Stimulated activated CD4-positive, alpha-beta T cell treated with anti-CD3 and anti-CD28 coated beads, Interleukin-4, amount 100 ng/mL, for 1 hour (primary cell): Measurements from ENCODE around the gene MAT2B.

Experiments
- DNase-seq: peaks from one replicate; pipeline ENCODE4 v3.0.0-alpha.2; 2020

MAT2B gene

DNA sequence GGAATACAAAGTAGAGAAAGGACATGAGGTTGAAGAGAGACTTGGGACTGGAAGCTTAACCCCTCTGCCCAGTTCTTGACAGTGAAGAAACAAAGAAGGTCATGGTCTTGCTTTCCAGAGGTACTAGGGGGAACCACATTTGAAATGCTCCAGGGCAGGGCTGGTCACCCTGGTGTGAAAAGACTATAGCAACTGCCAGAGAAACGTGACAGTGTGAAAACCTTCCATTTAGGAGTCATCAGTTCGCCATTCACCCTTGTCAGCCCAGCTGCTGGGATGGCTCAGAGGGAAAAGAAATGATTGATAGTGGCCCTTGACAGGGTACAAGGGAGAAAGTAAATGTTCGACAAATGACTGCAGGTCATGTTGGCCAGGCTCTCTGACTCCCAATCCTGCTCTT, 56.7 kb downstream of the MAT2B start:
- DNase-seq: no peak

DNA sequence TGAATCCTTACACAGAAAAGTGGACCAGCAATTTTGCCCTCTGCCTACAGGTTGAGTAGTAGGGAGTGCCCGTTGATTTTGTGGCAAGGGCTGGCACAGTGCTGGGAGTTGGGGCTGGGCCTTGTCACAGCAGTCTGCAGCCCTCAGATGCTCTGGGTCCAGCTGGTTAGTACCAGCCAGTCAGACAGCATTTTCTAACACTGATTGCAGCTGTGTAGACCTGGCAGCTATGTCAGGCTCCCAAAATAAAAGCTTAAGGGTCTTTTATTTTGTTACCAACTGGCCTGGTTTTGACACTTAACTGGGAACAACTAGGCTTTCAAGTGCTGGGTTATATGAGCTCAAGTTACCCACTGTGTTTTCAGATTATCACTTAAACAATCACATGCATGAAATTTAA, 57.7 kb downstream of the MAT2B start:
- no peak for DNase-seq

DNA sequence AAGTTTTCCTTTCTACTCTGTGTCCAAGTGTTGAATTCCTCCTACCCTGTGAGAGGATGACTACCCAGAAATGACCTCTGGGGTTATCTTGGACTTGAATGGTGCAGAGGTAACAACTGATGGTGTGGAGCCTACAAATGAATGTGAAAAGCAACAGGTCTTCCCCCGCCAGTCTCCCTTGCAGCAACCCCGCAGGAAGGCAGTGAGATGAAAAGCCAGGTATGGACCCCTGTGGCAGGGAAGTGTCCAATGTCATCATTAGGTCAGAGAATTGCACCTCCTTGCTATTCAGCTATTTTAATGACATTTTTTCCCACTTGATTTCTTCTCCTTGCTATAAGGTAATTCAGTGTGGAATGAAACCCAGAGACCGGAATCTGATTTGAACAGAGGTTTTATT, 58.5 kb downstream of the MAT2B start:
- no peak for DNase-seq

DNA sequence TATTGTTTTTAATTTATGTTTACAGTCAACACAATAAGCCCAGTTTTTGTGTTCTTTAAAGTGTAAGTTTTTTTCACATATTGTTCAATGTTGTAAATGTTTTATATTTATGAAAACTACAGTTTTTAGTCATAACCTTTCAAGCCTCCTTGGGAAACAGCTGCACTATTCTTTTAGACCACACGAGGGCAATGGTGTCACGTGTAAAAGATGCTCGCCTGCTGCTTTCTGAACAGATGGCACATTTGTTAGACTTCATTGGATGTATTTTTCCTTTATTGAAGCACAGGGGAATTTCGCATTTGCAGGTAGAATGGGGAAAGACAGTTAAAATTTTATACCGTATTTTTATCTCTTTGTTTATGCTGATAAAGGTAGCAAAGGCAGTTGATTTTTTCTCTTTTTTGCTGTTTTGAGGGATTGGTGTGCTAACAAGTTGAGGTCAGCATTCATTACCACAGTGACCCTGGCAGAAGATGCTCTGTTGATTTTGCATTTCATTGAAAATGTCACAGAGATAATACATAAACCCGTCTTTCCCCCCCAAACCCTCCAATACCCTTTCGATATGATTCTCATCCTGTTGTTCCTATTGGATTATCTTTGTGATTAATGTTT, 59.0 kb downstream of the MAT2B start:
- DNase-seq: peak; percentile 58

DNA sequence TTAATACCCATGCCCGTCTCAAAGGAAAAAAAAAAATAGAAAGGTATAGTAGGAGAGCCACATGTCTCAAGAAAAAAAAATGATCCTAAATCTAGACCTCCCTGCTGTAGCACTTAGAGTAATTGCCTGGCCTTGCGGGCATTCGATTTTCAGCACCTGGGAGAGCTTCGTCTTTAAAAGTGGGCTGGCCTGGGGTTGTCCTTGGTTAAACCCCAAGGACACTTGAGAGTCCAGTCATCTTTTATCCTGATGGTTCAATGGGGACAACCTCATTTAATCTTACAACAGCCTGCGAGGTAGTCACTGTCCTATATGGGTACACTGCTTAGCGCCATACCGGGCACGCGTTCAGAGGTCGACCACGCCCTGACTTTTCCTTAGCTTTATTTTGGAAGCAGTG, 60.1 kb downstream of the MAT2B start:
- DNase-seq: no peak

DNA sequence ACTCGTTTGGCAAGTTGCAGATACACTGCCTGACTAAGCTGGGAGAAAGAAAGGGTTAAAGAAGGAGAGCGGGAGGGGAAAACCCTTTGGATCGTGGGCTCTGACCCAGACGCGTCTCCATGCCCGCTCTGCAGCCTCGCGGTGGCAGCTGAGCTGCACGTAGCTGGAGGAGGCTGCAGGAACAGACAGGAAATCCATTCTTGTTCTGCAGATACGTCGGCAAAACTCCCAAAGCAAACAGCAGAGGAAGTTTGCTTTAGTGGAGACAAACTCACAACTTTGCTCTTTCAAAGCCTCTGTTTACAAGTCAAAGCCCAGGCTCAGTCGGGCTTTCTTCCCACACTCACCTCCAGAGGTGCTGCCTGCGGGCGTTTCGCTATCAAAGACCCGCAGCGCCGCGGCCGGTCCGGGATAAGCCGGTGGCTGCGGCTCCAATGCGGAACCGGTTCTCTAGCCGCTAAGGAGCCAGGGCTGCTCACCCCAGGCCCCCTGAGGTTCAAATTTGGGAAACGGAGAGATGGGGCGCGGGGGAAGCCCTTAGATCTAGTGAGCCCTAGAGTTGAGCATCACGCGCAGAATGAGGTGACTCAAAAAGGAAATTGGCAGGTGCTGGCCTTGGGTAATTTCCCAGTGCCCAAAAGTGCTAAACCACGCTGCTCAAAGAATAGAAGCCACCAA, 60.7 kb downstream of the MAT2B start:
- DNase-seq: peak; percentile 19

DNA sequence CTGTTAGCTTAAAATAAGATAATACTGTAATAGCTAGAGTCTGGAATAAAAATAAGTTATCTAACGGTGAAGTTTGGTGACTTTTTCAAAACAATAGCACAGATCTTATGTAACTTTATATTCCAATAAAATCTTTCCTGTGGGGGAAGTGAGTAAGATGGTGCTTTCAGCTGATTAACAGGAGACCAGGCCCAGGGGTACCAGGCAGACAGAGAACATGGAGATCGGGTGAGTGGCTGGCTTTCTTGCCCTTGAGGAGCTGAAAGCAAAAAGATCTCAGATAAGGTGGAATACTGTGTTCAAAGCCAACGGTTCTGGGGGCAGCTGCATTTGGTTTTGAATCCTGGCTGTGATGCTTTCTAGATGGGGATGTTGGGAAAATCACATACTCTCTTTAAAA, 61.3 kb downstream of the MAT2B start:
- no peak for DNase-seq

DNA sequence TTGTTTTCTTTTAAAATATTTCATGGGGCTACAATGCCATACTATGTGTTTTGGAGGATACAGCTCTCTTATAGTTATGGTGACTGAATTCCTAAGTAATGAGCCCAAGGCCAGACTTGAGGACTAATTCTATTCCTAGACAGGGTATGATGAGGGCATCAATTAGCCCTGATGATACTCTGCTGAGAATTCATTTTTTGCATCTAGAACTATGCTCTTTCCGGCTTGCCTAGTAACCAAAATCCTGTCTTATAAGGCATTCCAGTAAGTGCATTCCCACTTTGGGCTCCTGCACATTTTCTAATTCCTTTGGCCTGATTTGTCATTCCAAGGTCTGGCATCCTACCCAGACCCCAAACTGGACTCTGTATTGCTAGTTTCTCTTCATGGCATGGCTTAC, 62.4 kb downstream of the MAT2B start:
- DNase-seq: no peak
